WTC11 (cell line): ENCODE results near the gene NGB.
"Not testable (repeated sequence)": the region's sequence is repeated elsewhere in the genome, so short reads cannot be mapped to it uniquely, and the experiment has no call there.

ENCODE experiments used
- GTF2I ChIP-seq: fragments of 250-450 bp; sonication (Bioruptor Pico); conservative IDR thresholded peaks from 2 replicates; pipeline ENCODE4 v1.4.0; 2021; ENCODE audit warnings: mild to moderate bottlenecking
- TF ChIP-seq, protein P1 (sequence below): fragments of 200-600 bp; IDR thresholded peaks from 2 replicates; pipeline ENCODE4 v1.8.0; 2022; ENCODE audit warnings: antibody characterized with exemption

DNA sequence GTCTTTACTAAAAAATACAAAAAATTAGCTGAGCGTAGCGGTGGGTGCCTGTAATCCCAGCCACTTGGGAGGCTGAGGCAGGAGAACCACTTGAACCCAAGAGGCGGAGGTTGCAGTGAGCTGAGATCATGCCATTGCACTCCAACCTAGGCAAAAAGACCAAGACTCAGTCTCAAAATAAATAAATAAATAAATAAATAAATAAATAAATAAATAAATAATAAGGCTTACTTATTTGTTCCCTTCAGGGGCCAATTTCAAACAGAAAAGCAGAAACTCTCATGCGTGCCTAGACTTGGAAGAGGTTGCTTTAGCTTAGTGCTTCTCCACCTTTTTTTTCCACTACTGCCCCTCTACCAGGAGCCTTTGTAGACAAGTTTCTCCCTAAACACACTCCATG, 9.9 kb upstream of the NGB start:
- TF ChIP-seq GTF2I (CRISPR knock-in tag): not testable (repeated sequence)
- TF ChIP-seq, protein P1, sequence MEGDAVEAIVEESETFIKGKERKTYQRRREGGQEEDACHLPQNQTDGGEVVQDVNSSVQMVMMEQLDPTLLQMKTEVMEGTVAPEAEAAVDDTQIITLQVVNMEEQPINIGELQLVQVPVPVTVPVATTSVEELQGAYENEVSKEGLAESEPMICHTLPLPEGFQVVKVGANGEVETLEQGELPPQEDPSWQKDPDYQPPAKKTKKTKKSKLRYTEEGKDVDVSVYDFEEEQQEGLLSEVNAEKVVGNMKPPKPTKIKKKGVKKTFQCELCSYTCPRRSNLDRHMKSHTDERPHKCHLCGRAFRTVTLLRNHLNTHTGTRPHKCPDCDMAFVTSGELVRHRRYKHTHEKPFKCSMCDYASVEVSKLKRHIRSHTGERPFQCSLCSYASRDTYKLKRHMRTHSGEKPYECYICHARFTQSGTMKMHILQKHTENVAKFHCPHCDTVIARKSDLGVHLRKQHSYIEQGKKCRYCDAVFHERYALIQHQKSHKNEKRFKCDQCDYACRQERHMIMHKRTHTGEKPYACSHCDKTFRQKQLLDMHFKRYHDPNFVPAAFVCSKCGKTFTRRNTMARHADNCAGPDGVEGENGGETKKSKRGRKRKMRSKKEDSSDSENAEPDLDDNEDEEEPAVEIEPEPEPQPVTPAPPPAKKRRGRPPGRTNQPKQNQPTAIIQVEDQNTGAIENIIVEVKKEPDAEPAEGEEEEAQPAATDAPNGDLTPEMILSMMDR: not testable (repeated sequence)
